Measurements from ENCODE around the gene C6orf89.

Gene C6orf89

GRCh38 chr6:36925809-36926208 lies 40.1 kb downstream of the C6orf89 start:
- ATAC-seq (replicated peaks; ENCODE audit: extremely low read depth, poor library complexity, severe bottlenecking) (no peak), DNase-seq (ENCODE audit: low spot score in 2 of 2) (no peak)
- Mint-ChIP-seq H3K4me1 (no peaks in the 10 kb centered on the region), H3K36me3 (ENCODE audit: insufficient read depth) (peaks cover 9% of the 10 kb centered on the region), H3K27me3 (no peaks in the 10 kb centered on the region), H3K9me3 (no peaks in the 10 kb centered on the region), H3K27ac (ENCODE audit: low read depth) (peak overlapping the region; percentile 79), H3K4me3 (no peak overlapping the region)

GRCh38 chr6:36926708-36927513 lies 41.2 kb downstream of the C6orf89 start:
- DNase-seq (ENCODE audit: low spot score in 2 of 2) (no peak), ATAC-seq (replicated peaks; ENCODE audit: extremely low read depth, poor library complexity, severe bottlenecking) (no peak)
- no peak overlapping the region for H3K4me3 Mint-ChIP-seq
- no peaks in the 10 kb centered on the region for H3K27me3 Mint-ChIP-seq
- peaks cover 7% of the 10 kb centered on the region for H3K36me3 Mint-ChIP-seq (ENCODE audit: insufficient read depth)
- H3K9me3 Mint-ChIP-seq: no peaks in the 10 kb centered on the region
- no peak overlapping the region for H3K27ac Mint-ChIP-seq (ENCODE audit: low read depth)
- H3K4me1 Mint-ChIP-seq: no peaks in the 10 kb centered on the region

- Mint-ChIP-seq H3K4me1 (no peaks in the 10 kb centered on the region), H3K36me3 (ENCODE audit: insufficient read depth) (peaks cover 5% of the 10 kb centered on the region), H3K27me3 (no peaks in the 10 kb centered on the region), H3K9me3 (no peaks in the 10 kb centered on the region), H3K27ac (ENCODE audit: low read depth) (no peak overlapping the region), H3K4me3 (no peak overlapping the region)
- DNase-seq (ENCODE audit: low spot score in 2 of 2) (no peak), ATAC-seq (replicated peaks; ENCODE audit: extremely low read depth, poor library complexity, severe bottlenecking) (no peak)
Measured at GRCh38 chr6:36927691-36928546, 42.2 kb downstream of the C6orf89 start.

GRCh38 chr6:36928547-36928918 lies 42.8 kb downstream of the C6orf89 start:
- Mint-ChIP-seq H3K9me3 (no peaks in the 10 kb centered on the region), H3K36me3 (ENCODE audit: insufficient read depth) (peaks cover 5% of the 10 kb centered on the region), H3K4me1 (no peaks in the 10 kb centered on the region), H3K4me3 (no peak overlapping the region), H3K27me3 (no peaks in the 10 kb centered on the region), H3K27ac (ENCODE audit: low read depth) (no peak overlapping the region)
- DNase-seq (ENCODE audit: low spot score in 2 of 2) (no peak), ATAC-seq (replicated peaks; ENCODE audit: extremely low read depth, poor library complexity, severe bottlenecking) (no peak)

- no peak overlapping the region for H3K27ac Mint-ChIP-seq (ENCODE audit: low read depth)
Measured at GRCh38 chr6:36929152-36929551, 43.4 kb downstream of the C6orf89 start.

GRCh38 chr6:36929607-36930006 lies 43.9 kb downstream of the C6orf89 start:
- Mint-ChIP-seq H3K4me1 (no peaks in the 10 kb centered on the region), H3K4me3 (no peak overlapping the region), H3K27ac (ENCODE audit: low read depth) (no peak overlapping the region), H3K27me3 (no peaks in the 10 kb centered on the region), H3K9me3 (no peaks in the 10 kb centered on the region), H3K36me3 (ENCODE audit: insufficient read depth) (peaks cover 3% of the 10 kb centered on the region)
- ATAC-seq (replicated peaks; ENCODE audit: extremely low read depth, poor library complexity, severe bottlenecking): no peak
- DNase-seq (ENCODE audit: low spot score in 2 of 2): no peak

More at GRCh38 chr6:36929152-36929551, 43.4 kb downstream of the C6orf89 start:
- DNase-seq (ENCODE audit: low spot score in 2 of 2) (no peak), ATAC-seq (replicated peaks; ENCODE audit: extremely low read depth, poor library complexity, severe bottlenecking) (no peak)
- H3K4me3 Mint-ChIP-seq: no peak overlapping the region
- H3K4me1 Mint-ChIP-seq: no peaks in the 10 kb centered on the region
- peaks cover 3% of the 10 kb centered on the region for H3K36me3 Mint-ChIP-seq (ENCODE audit: insufficient read depth)
- no peaks in the 10 kb centered on the region for H3K27me3 Mint-ChIP-seq
- no peaks in the 10 kb centered on the region for H3K9me3 Mint-ChIP-seq

GRCh38 chr6:36930483-36930882 lies 44.7 kb downstream of the C6orf89 start:
- H3K36me3 Mint-ChIP-seq (ENCODE audit: insufficient read depth): peaks cover 1% of the 10 kb centered on the region
- no peak for DNase-seq (ENCODE audit: low spot score in 2 of 2)
- no peak overlapping the region for H3K27ac Mint-ChIP-seq (ENCODE audit: low read depth)
- no peak for ATAC-seq (replicated peaks; ENCODE audit: extremely low read depth, poor library complexity, severe bottlenecking)
- H3K4me3 Mint-ChIP-seq: no peak overlapping the region
- no peaks in the 10 kb centered on the region for H3K27me3 Mint-ChIP-seq
- H3K4me1 Mint-ChIP-seq: no peaks in the 10 kb centered on the region
- no peaks in the 10 kb centered on the region for H3K9me3 Mint-ChIP-seq

- Mint-ChIP-seq H3K9me3 (no peaks in the 10 kb centered on the region), H3K27me3 (peaks cover 10% of the 10 kb centered on the region), H3K36me3 (ENCODE audit: insufficient read depth) (peaks cover 1% of the 10 kb centered on the region), H3K4me3 (no peak overlapping the region), H3K4me1 (no peaks in the 10 kb centered on the region), H3K27ac (ENCODE audit: low read depth) (no peak overlapping the region)
- DNase-seq (ENCODE audit: low spot score in 2 of 2) (no peak), ATAC-seq (replicated peaks; ENCODE audit: extremely low read depth, poor library complexity, severe bottlenecking) (no peak)
Measured at GRCh38 chr6:36933102-36933501, 47.4 kb downstream of the C6orf89 start.

- DNase-seq (ENCODE audit: low spot score in 2 of 2) (no peak), ATAC-seq (replicated peaks; ENCODE audit: extremely low read depth, poor library complexity, severe bottlenecking) (no peak)
- no peak overlapping the region for H3K27ac Mint-ChIP-seq (ENCODE audit: low read depth)
- no peak overlapping the region for H3K4me3 Mint-ChIP-seq
- H3K4me1 Mint-ChIP-seq: no peaks in the 10 kb centered on the region
- H3K27me3 Mint-ChIP-seq: peaks cover 10% of the 10 kb centered on the region
- H3K36me3 Mint-ChIP-seq (ENCODE audit: insufficient read depth): peaks cover 1% of the 10 kb centered on the region
- no peaks in the 10 kb centered on the region for H3K9me3 Mint-ChIP-seq
Measured at GRCh38 chr6:36933519-36933918, 47.8 kb downstream of the C6orf89 start.

- peaks cover 22% of the 10 kb centered on the region for H3K27me3 Mint-ChIP-seq
- no peak overlapping the region for H3K4me3 Mint-ChIP-seq
- no peak for DNase-seq (ENCODE audit: low spot score in 2 of 2)
- ATAC-seq (replicated peaks; ENCODE audit: extremely low read depth, poor library complexity, severe bottlenecking): no peak
- H3K27ac Mint-ChIP-seq (ENCODE audit: low read depth): no peak overlapping the region
- no peaks in the 10 kb centered on the region for H3K4me1 Mint-ChIP-seq
- no peaks in the 10 kb centered on the region for H3K9me3 Mint-ChIP-seq
- no peaks in the 10 kb centered on the region for H3K36me3 Mint-ChIP-seq (ENCODE audit: insufficient read depth)
Measured at GRCh38 chr6:36934901-36935300, 49.1 kb downstream of the C6orf89 start.

- DNase-seq (ENCODE audit: low spot score in 2 of 2) (no peak), ATAC-seq (replicated peaks; ENCODE audit: extremely low read depth, poor library complexity, severe bottlenecking) (no peak)
- H3K27ac Mint-ChIP-seq (ENCODE audit: low read depth): no peak overlapping the region
- no peak overlapping the region for H3K4me3 Mint-ChIP-seq
- H3K4me1 Mint-ChIP-seq: no peaks in the 10 kb centered on the region
- no peaks in the 10 kb centered on the region for H3K9me3 Mint-ChIP-seq
- H3K36me3 Mint-ChIP-seq (ENCODE audit: insufficient read depth): no peaks in the 10 kb centered on the region
- H3K27me3 Mint-ChIP-seq: peaks cover 31% of the 10 kb centered on the region
Measured at GRCh38 chr6:36936824-36937223, 51.1 kb downstream of the C6orf89 start.

- no peak overlapping the region for H3K27ac Mint-ChIP-seq (ENCODE audit: low read depth)
- H3K4me3 Mint-ChIP-seq: no peak overlapping the region
- H3K4me1 Mint-ChIP-seq: no peaks in the 10 kb centered on the region
- H3K27me3 Mint-ChIP-seq: peaks cover 31% of the 10 kb centered on the region
- no peaks in the 10 kb centered on the region for H3K9me3 Mint-ChIP-seq
- DNase-seq (ENCODE audit: low spot score in 2 of 2): no peak
- H3K36me3 Mint-ChIP-seq (ENCODE audit: insufficient read depth): no peaks in the 10 kb centered on the region
- no peak for ATAC-seq (replicated peaks; ENCODE audit: extremely low read depth, poor library complexity, severe bottlenecking)
Measured at GRCh38 chr6:36937896-36938295, 52.1 kb downstream of the C6orf89 start.

GRCh38 chr6:36938536-36938935 lies 52.8 kb downstream of the C6orf89 start:
- DNase-seq (ENCODE audit: low spot score in 2 of 2): no peak
- Mint-ChIP-seq H3K27ac (ENCODE audit: low read depth) (no peak overlapping the region), H3K36me3 (ENCODE audit: insufficient read depth) (no peaks in the 10 kb centered on the region), H3K9me3 (no peaks in the 10 kb centered on the region), H3K27me3 (peaks cover 31% of the 10 kb centered on the region), H3K4me1 (no peaks in the 10 kb centered on the region), H3K4me3 (no peak overlapping the region)
- no peak for ATAC-seq (replicated peaks; ENCODE audit: extremely low read depth, poor library complexity, severe bottlenecking)
